T47D (cell line): ENCODE results near the gene OR2T4.
A peak's percentile ranks its signal among the peaks of the same experiment; 100 is the strongest.

Experiments
- DNase-seq, 2 experiments: peaks; one replicate each; pipeline versions ENCODE4 v3.0.0 to v3.0.0-alpha.2; 2011 to 2012; ENCODE audit warnings: low read depth in 1 of 2, low spot score in 1 of 2
- JUND ChIP-seq: IDR thresholded peaks from 2 replicates; pipeline ENCODE4 v1.6.1; 2012; ENCODE audit warnings: low read depth
- in situ Hi-C: cut with HindIII; loops from 2 replicates; pipeline ENCODE4 v1.10.0; 2016; ENCODE audit warnings: low sequenced_read_pairs, low pct_unique_long_range_greater_than_20kb

OR2T4 gene

DNA sequence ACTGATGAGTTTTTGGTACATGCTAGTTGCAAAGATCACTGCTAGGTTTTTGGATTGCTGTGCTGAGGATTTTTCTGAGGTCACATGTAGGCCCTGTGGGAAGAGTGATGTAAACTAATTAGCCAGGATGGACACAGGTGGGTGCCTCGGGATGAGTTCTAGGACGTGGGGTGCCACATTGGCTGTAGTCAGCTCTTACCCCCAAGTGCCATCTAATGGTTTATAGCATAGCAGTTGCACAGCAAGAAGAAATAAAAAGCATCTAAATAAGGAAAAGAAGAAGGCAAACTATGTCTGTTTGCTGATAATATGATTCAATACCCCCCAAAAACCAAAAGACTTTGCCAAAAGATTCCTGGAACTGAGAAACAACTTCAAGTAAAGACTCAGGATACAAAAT lies 31.6 kb downstream of the OR2T4 start:
- DNase-seq: no peak
- no peak for TF ChIP-seq JUND
- in situ Hi-C loops: no loop called here

GRCh38 chr1:248402748-248403147 lies 41.3 kb downstream of the OR2T4 start, which contains the start of gene OR2T1:
Gene OR2T1, plus strand, starts transcription at chr1:248403048. Its CDS starts 3,100 bp downstream, at chr1:248406148.
- no peak for DNase-seq
- no peak for TF ChIP-seq JUND
- in situ Hi-C loops: no loop called here

GRCh38 chr1:248404024-248404423 lies 42.6 kb downstream of the OR2T4 start:
- peak in 1 of 2 experiments; percentile 35 for DNase-seq
- no peak for TF ChIP-seq JUND
- in situ Hi-C loops: no loop called here

GRCh38 chr1:248406721-248407692 lies 45.5 kb downstream of the OR2T4 start:
- TF ChIP-seq JUND: no peak
- in situ Hi-C loops: no loop called here
- DNase-seq: no peak
